ENCODE measurements around the gene NBPF1.

GRCh38 chr1:16644193-16644481, 30.8 kb upstream of the NBPF1 start:
- no peak for TF ChIP-seq POLR2A (IDR thresholded peaks at IDR 0.05; ENCODE audit: low read length)
- TF ChIP-seq GATA1 (IDR thresholded peaks at IDR 0.05; ENCODE audit: low read depth, low read length): no peak

Measured in erythroblast (primary cell).